MM.1S (cell line): ENCODE measurements around the gene CDT1.

Source experiments
- DNase-seq: peaks from one replicate; pipeline ENCODE4 v3.0.0-alpha.2; 2015
- H2AFZ ChIP-seq: fragments of 300-600 bp; sonication (generic); 2 replicates; pipeline ENCODE4 v1.6.0; 2016; ENCODE audit warnings: antibody characterized with exemption, low read length
- H3F3A ChIP-seq: fragments of 300-600 bp; sonication (generic); 2 replicates; pipeline ENCODE4 v1.6.1; 2016; ENCODE audit warnings: mild to moderate bottlenecking, antibody characterized with exemption, low read length, moderate library complexity, mixed read lengths; ENCODE audit not compliant: insufficient read depth
- H3K27ac ChIP-seq: fragments of 300-600 bp; sonication (generic); 2 replicates; pipeline ENCODE4 v1.5.1; 2016; ENCODE audit warnings: mild to moderate bottlenecking, low read length
- H3K27me3 ChIP-seq: fragments of 300-600 bp; sonication (generic); replicated peaks from 2 replicates; pipeline ENCODE4 v1.6.0; 2016; ENCODE audit warnings: low read length; ENCODE audit not compliant: insufficient read depth
- H3K36me3 ChIP-seq: fragments of 300-600 bp; sonication (generic); replicated peaks from 2 replicates; pipeline ENCODE4 v1.6.1; 2016; ENCODE audit warnings: mild to moderate bottlenecking, low read length, mixed read lengths; ENCODE audit not compliant: insufficient read depth
- H3K4me1 ChIP-seq: fragments of 300-600 bp; sonication (generic); 2 replicates; pipeline ENCODE4 v1.6.1; 2016; ENCODE audit warnings: low read length, mixed read lengths
- H3K4me2 ChIP-seq: fragments of 300-600 bp; sonication (generic); 2 replicates; pipeline ENCODE4 v1.6.0; 2016; ENCODE audit warnings: low read depth, low read length
- H3K4me3 ChIP-seq: fragments of 300-600 bp; sonication (generic); 2 replicates; pipeline ENCODE4 v1.5.1; 2016; ENCODE audit warnings: low read length, mixed read lengths
- H3K79me2 ChIP-seq: fragments of 300-600 bp; sonication (generic); 2 replicates; pipeline ENCODE4 v1.6.1; 2016; ENCODE audit warnings: mixed run types, low read length, mixed read lengths
- H3K9ac ChIP-seq: fragments of 300-600 bp; sonication (generic); 2 replicates; pipeline ENCODE4 v1.6.1; 2016; ENCODE audit warnings: low read length, mixed read lengths
- H3K9me2 ChIP-seq: fragments of 300-600 bp; sonication (generic); replicated peaks from 2 replicates; pipeline ENCODE4 v1.6.1; 2016; ENCODE audit warnings: mild to moderate bottlenecking, low read length, mixed read lengths; ENCODE audit not compliant: insufficient read depth
- H3K9me3 ChIP-seq: fragments of 300-600 bp; sonication (generic); replicated peaks from 2 replicates; pipeline ENCODE4 v1.6.1; 2016; ENCODE audit warnings: mild to moderate bottlenecking, low read length, mixed read lengths; ENCODE audit not compliant: insufficient read depth
- H4K20me1 ChIP-seq: fragments of 300-600 bp; sonication (generic); 2 replicates; pipeline ENCODE4 v1.6.1; 2016; ENCODE audit warnings: mild to moderate bottlenecking, low read length, moderate library complexity, mixed read lengths; ENCODE audit not compliant: insufficient read depth
- CTCF ChIP-seq: fragments of 300-600 bp; sonication (generic); IDR thresholded peaks from 2 replicates; pipeline ENCODE4 v1.5.1; 2016; ENCODE audit warnings: antibody characterized with exemption, low read length, mixed read lengths
- EZH2 ChIP-seq: fragments of 300-600 bp; sonication (generic); optimal IDR thresholded peaks from 2 replicates; pipeline ENCODE3; 2017; ENCODE audit warnings: low read depth, mild to moderate bottlenecking, antibody characterized with exemption, low read length, mixed read lengths
- EZH2phosphoT487 ChIP-seq: fragments of 300-600 bp; sonication (generic); IDR thresholded peaks from 2 replicates; pipeline ENCODE4 v1.6.1; 2018; ENCODE audit warnings: antibody characterized with exemption, low read length

Gene CDT1

GRCh38 chr16:88850531-88851199 lies 47.1 kb downstream of the CDT1 start:
- H3K27me3 ChIP-seq = no peaks in the 10 kb centered on the region
- no peak for DNase-seq
- H3F3A ChIP-seq = no peaks in the 10 kb centered on the region
- no peaks in the 10 kb centered on the region for H4K20me1 ChIP-seq
- H3K4me1 ChIP-seq = no peaks in the 10 kb centered on the region
- no peak overlapping the region for H2AFZ ChIP-seq
- H3K4me3 ChIP-seq = no peak overlapping the region
- H3K36me3 ChIP-seq = no peaks in the 10 kb centered on the region
- H3K9me2 ChIP-seq = no peaks in the 10 kb centered on the region
- no peak overlapping the region for H3K4me2 ChIP-seq
- no peak overlapping the region for H3K27ac ChIP-seq
- H3K9me3 ChIP-seq = no peaks in the 10 kb centered on the region
- no peaks in the 10 kb centered on the region for H3K79me2 ChIP-seq
- H3K9ac ChIP-seq = no peak overlapping the region
- TF ChIP-seq CTCF (no peak), EZH2 (no peak), EZH2phosphoT487 (no peak)

- Histone ChIP-seq H3K79me2 (no peaks in the 10 kb centered on the region), H3K9ac (no peak overlapping the region), H3K27ac (no peak overlapping the region), H3K36me3 (no peaks in the 10 kb centered on the region), H3K4me2 (no peak overlapping the region), H3K9me2 (no peaks in the 10 kb centered on the region), H3K27me3 (no peaks in the 10 kb centered on the region), H3K4me1 (no peaks in the 10 kb centered on the region), H4K20me1 (no peaks in the 10 kb centered on the region), H3K4me3 (no peak overlapping the region), H3K9me3 (no peaks in the 10 kb centered on the region), H3F3A (no peaks in the 10 kb centered on the region), H2AFZ (no peak overlapping the region)
- no peak for DNase-seq
- TF ChIP-seq EZH2 (no peak), CTCF (no peak), EZH2phosphoT487 (no peak)
Measured at GRCh38 chr16:88851616-88852015, 48.0 kb downstream of the CDT1 start.

GRCh38 chr16:88853325-88853941 lies 49.8 kb downstream of the CDT1 start:
- H3K4me2 ChIP-seq = no peak overlapping the region
- H4K20me1 ChIP-seq = no peaks in the 10 kb centered on the region
- no peaks in the 10 kb centered on the region for H3K36me3 ChIP-seq

More at GRCh38 chr16:88853325-88853941, 49.8 kb downstream of the CDT1 start:
- Histone ChIP-seq H3K9ac (no peak overlapping the region), H3K27ac (no peak overlapping the region), H3K27me3 (no peaks in the 10 kb centered on the region), H3K4me1 (no peaks in the 10 kb centered on the region), H2AFZ (no peak overlapping the region), H3K4me3 (no peak overlapping the region), H3F3A (no peaks in the 10 kb centered on the region), H3K79me2 (peaks cover 14% of the 10 kb centered on the region), H3K9me3 (no peaks in the 10 kb centered on the region), H3K9me2 (no peaks in the 10 kb centered on the region)
- no peak for DNase-seq
- TF ChIP-seq EZH2phosphoT487 = no peak
- no peak for TF ChIP-seq EZH2
- no peak for TF ChIP-seq CTCF
